Muscle layer of duodenum (tissue), 2 donors: ENCODE results near the gene ATXN7L1.

Experiments used
- H3K27ac ChIP-seq: one replicate; pipeline ENCODE4 v1.7.0; 2013; ENCODE audit warnings: mild to moderate bottlenecking, low read length
- H3K27me3 ChIP-seq: one replicate; pipeline ENCODE4 v1.7.0; 2013; ENCODE audit warnings: low read depth, mild to moderate bottlenecking, control low read depth, low read length
- H3K36me3 ChIP-seq, 2 donors: one replicate each; pipeline ENCODE4 v1.7.0; 2013; ENCODE audit warnings: low read length in 2 of 2, control low read depth in 1 of 2, mild to moderate bottlenecking in 1 of 2; ENCODE audit not compliant: insufficient read depth in 2 of 2, control insufficient read depth in 1 of 2
- H3K4me1 ChIP-seq, 2 donors: one replicate each; pipeline ENCODE4 v1.7.0; 2013; ENCODE audit warnings: low read length in 2 of 2, mild to moderate bottlenecking in 2 of 2, control low read depth in 1 of 2, moderate library complexity in 1 of 2; ENCODE audit not compliant: insufficient read depth in 2 of 2, control insufficient read depth in 1 of 2
- H3K4me3 ChIP-seq, 2 donors: one replicate each; pipeline ENCODE4 v1.7.0; 2013; ENCODE audit warnings: low read length in 2 of 2, low read depth in 1 of 2, mild to moderate bottlenecking in 1 of 2
- H3K9me3 ChIP-seq, 2 donors: one replicate each; pipeline ENCODE4 v1.7.0; 2013; ENCODE audit warnings: low read length in 2 of 2, control low read depth in 1 of 2, mild to moderate bottlenecking in 1 of 2; ENCODE audit not compliant: control insufficient read depth in 1 of 2
- donor health status: healthy.

ATXN7L1 gene

GRCh38 chr7:105768898-105769507 lies 107.4 kb downstream of the ATXN7L1 start:
- no peaks in the 10 kb centered on the region for H3K27me3 ChIP-seq
- no peak overlapping the region for H3K4me3 ChIP-seq
- H3K9me3 ChIP-seq: no peaks in the 10 kb centered on the region
- H3K36me3 ChIP-seq: no peaks in the 10 kb centered on the region
- no peak overlapping the region for H3K27ac ChIP-seq
- H3K4me1 ChIP-seq: peaks cover 5 to 16% of the 10 kb centered on the region in 2 donors

- Histone ChIP-seq H3K4me1 (peaks cover 5 to 16% of the 10 kb centered on the region in 2 donors), H3K27me3 (no peaks in the 10 kb centered on the region), H3K9me3 (no peaks in the 10 kb centered on the region), H3K4me3 (no peak overlapping the region), H3K27ac (no peak overlapping the region), H3K36me3 (no peaks in the 10 kb centered on the region)
Measured at GRCh38 chr7:105768117-105768516, 108.3 kb downstream of the ATXN7L1 start.

GRCh38 chr7:105766421-105767073 lies 109.9 kb downstream of the ATXN7L1 start:
- H3K4me1 ChIP-seq: peaks cover 5 to 16% of the 10 kb centered on the region in 2 donors
- H3K4me3 ChIP-seq: no peak overlapping the region
- no peak overlapping the region for H3K27ac ChIP-seq
- no peaks in the 10 kb centered on the region for H3K36me3 ChIP-seq
- no peaks in the 10 kb centered on the region for H3K27me3 ChIP-seq
- no peaks in the 10 kb centered on the region for H3K9me3 ChIP-seq

GRCh38 chr7:105765846-105766245 lies 110.6 kb downstream of the ATXN7L1 start:
- Histone ChIP-seq H3K4me1 (peaks cover 5 to 16% of the 10 kb centered on the region in 2 donors), H3K4me3 (no peak overlapping the region), H3K36me3 (no peaks in the 10 kb centered on the region), H3K9me3 (no peaks in the 10 kb centered on the region), H3K27me3 (no peaks in the 10 kb centered on the region), H3K27ac (no peak overlapping the region)

GRCh38 chr7:105764506-105764905 lies 111.9 kb downstream of the ATXN7L1 start:
- H3K27me3 ChIP-seq: no peaks in the 10 kb centered on the region
- no peak overlapping the region for H3K4me3 ChIP-seq
- no peak overlapping the region for H3K27ac ChIP-seq
- peaks cover 0 to 14% of the 10 kb centered on the region in 2 donors for H3K4me1 ChIP-seq
- H3K36me3 ChIP-seq: no peaks in the 10 kb centered on the region
- H3K9me3 ChIP-seq: no peaks in the 10 kb centered on the region

- no peak overlapping the region for H3K27ac ChIP-seq
- no peaks in the 10 kb centered on the region for H3K9me3 ChIP-seq
- H3K27me3 ChIP-seq: no peaks in the 10 kb centered on the region
Measured at GRCh38 chr7:105760551-105761447, 115.6 kb downstream of the ATXN7L1 start.

GRCh38 chr7:105759670-105760550 lies 116.5 kb downstream of the ATXN7L1 start:
- no peaks in the 10 kb centered on the region for H3K27me3 ChIP-seq
- no peaks in the 10 kb centered on the region for H3K9me3 ChIP-seq
- no peaks in the 10 kb centered on the region for H3K36me3 ChIP-seq
- H3K4me3 ChIP-seq: no peak overlapping the region
- peaks cover 0 to 6% of the 10 kb centered on the region in 2 donors for H3K4me1 ChIP-seq
- H3K27ac ChIP-seq: no peak overlapping the region

More at GRCh38 chr7:105760551-105761447, 115.6 kb downstream of the ATXN7L1 start:
- Histone ChIP-seq H3K4me1 (peaks cover 0 to 6% of the 10 kb centered on the region in 2 donors), H3K36me3 (no peaks in the 10 kb centered on the region), H3K4me3 (no peak overlapping the region)

GRCh38 chr7:105756367-105756766 lies 120.0 kb downstream of the ATXN7L1 start:
- Histone ChIP-seq H3K4me3 (no peak overlapping the region), H3K27ac (no peak overlapping the region), H3K36me3 (no peaks in the 10 kb centered on the region), H3K9me3 (no peaks in the 10 kb centered on the region), H3K4me1 (peaks cover 0 to 6% of the 10 kb centered on the region in 2 donors), H3K27me3 (no peaks in the 10 kb centered on the region)

GRCh38 chr7:105752671-105753275 lies 123.6 kb downstream of the ATXN7L1 start:
- Histone ChIP-seq H3K4me3 (no peak overlapping the region), H3K4me1 (no peaks in the 10 kb centered on the region), H3K9me3 (no peaks in the 10 kb centered on the region), H3K27ac (no peak overlapping the region), H3K36me3 (peaks cover 0 to 16% of the 10 kb centered on the region in 2 donors), H3K27me3 (no peaks in the 10 kb centered on the region)

- no peak overlapping the region for H3K4me3 ChIP-seq
- H3K36me3 ChIP-seq: peaks cover 0 to 16% of the 10 kb centered on the region in 2 donors
- no peaks in the 10 kb centered on the region for H3K4me1 ChIP-seq
- H3K27me3 ChIP-seq: no peaks in the 10 kb centered on the region
- H3K27ac ChIP-seq: no peak overlapping the region
- H3K9me3 ChIP-seq: no peaks in the 10 kb centered on the region
Measured at GRCh38 chr7:105751054-105751453, 125.3 kb downstream of the ATXN7L1 start.
